ENCODE results near the gene ZIM2. TPM values are rescaled to one million over a fixed set of nuclear protein-coding genes. Genes with fewer than 3 reads are reported as not detected.

Gene ZIM2
- not detected in 2 replicates for total RNA-seq (ENCODE audit: low replicate concordance)

- TF ChIP-seq CTCF (IDR thresholded peaks at IDR 0.05; ENCODE audit: insufficient read depth, low read length): no peak
- DNase-seq (ENCODE audit: low read depth): no peak
- H3K4me3 ChIP-seq (ENCODE audit: low read depth, low read length): no peak within 1 kb of the TSS
Measured at GRCh38 chr19:56840451-56841192, at the start of gene ZIM2, which contains the start of gene PEG3. ZIM2 (minus strand) TSS chr19:56840726; CDS start chr19:56824277, 16,449 bp downstream. PEG3 (minus strand) TSS chr19:56840726; CDS start chr19:56824655, 16,071 bp downstream.

- no peak for DNase-seq (ENCODE audit: low read depth)
- no peak for TF ChIP-seq CTCF (IDR thresholded peaks at IDR 0.05; ENCODE audit: insufficient read depth, low read length)
- no peak overlapping the region for H3K4me3 ChIP-seq (ENCODE audit: low read depth, low read length)
Measured at GRCh38 chr19:56885173-56885985, 44.9 kb upstream of the ZIM2 start.

- no peak for DNase-seq (ENCODE audit: low read depth)
- no peak for TF ChIP-seq CTCF (IDR thresholded peaks at IDR 0.05; ENCODE audit: insufficient read depth, low read length)
- no peak overlapping the region for H3K4me3 ChIP-seq (ENCODE audit: low read depth, low read length)
Measured at GRCh38 chr19:56884441-56884840, 43.9 kb upstream of the ZIM2 start.

GRCh38 chr19:56880592-56881190, 40.2 kb upstream of the ZIM2 start:
- DNase-seq (ENCODE audit: low read depth): no peak

GRCh38 chr19:56877069-56877715, 36.7 kb upstream of the ZIM2 start:
- no peak for TF ChIP-seq CTCF (IDR thresholded peaks at IDR 0.05; ENCODE audit: insufficient read depth, low read length)
- H3K4me3 ChIP-seq (ENCODE audit: low read depth, low read length): no peak overlapping the region
- no peak for DNase-seq (ENCODE audit: low read depth)

More at GRCh38 chr19:56880592-56881190, 40.2 kb upstream of the ZIM2 start:
- no peak overlapping the region for H3K4me3 ChIP-seq (ENCODE audit: low read depth, low read length)
- no peak for TF ChIP-seq CTCF (IDR thresholded peaks at IDR 0.05; ENCODE audit: insufficient read depth, low read length)

GRCh38 chr19:56875717-56876116, 35.2 kb upstream of the ZIM2 start:
- no peak for DNase-seq (ENCODE audit: low read depth)
- no peak for TF ChIP-seq CTCF (IDR thresholded peaks at IDR 0.05; ENCODE audit: insufficient read depth, low read length)
- H3K4me3 ChIP-seq (ENCODE audit: low read depth, low read length): no peak overlapping the region

Data from fibroblast of the aortic adventitia (primary cell).